Esophagus (tissue), 2 donors: ENCODE results near the gene RASSF3. TPM values are rescaled to one million over a fixed set of nuclear protein-coding genes. Genes with fewer than 3 reads are reported as not detected.

Source experiments
- H3K27ac ChIP-seq, 2 donors: one replicate each; pipeline ENCODE4 v1.5.1; 2013; ENCODE audit warnings: low read depth in 2 of 2, mild to moderate bottlenecking in 2 of 2, inconsistent platforms in 1 of 2, low read length in 1 of 2, moderate library complexity in 1 of 2
- H3K27me3 ChIP-seq, 2 donors: one replicate each; pipeline ENCODE4 v1.6.1; 2013; ENCODE audit warnings: low read length in 2 of 2, control low read depth in 1 of 2, mild to moderate bottlenecking in 1 of 2; ENCODE audit not compliant: insufficient read depth in 2 of 2, control insufficient read depth in 1 of 2
- H3K36me3 ChIP-seq, 2 donors: one replicate each; pipeline ENCODE4 v1.6.1; 2013; ENCODE audit warnings: low read length in 1 of 2; ENCODE audit not compliant: control insufficient read depth in 2 of 2, insufficient read depth in 2 of 2
- H3K4me1 ChIP-seq, 2 donors: one replicate each; pipeline ENCODE4 v1.6.1; 2013; ENCODE audit warnings: low read length in 1 of 2; ENCODE audit not compliant: control insufficient read depth in 2 of 2, insufficient read depth in 2 of 2
- H3K4me3 ChIP-seq, 2 donors: one replicate each; pipeline ENCODE4 v1.5.1; 2013; ENCODE audit warnings: low read length in 2 of 2, mild to moderate bottlenecking in 2 of 2, low read depth in 1 of 2, moderate library complexity in 1 of 2
- H3K9me3 ChIP-seq, 2 donors: one replicate each; pipeline ENCODE4 v1.6.1; 2013; ENCODE audit warnings: mild to moderate bottlenecking in 2 of 2, low read depth in 1 of 2, low read length in 1 of 2, moderate library complexity in 1 of 2; ENCODE audit not compliant: control insufficient read depth in 2 of 2, insufficient read depth in 1 of 2
- WGBS, 2 donors: extraction: QIAGEN DNeasy Blood & Tissue Kit; methylation state at CpG; one replicate each; pipeline ENCODE4 v1.1.7; 2013; 5-methylcytosine and 5-hydroxymethylcytosine counted together
- polyA plus RNA-seq, 2 donors: library from polyadenylated mRNA; stranded (reverse); fragments of 200-250 nt; gene quantifications; one replicate each; pipeline ENCODE4 v1.2.3, GENCODE V29; 2013
- donor health status: healthy with polysubstance abuse.
- donor health status: Bipolar disorder and iron deficiency.

Gene RASSF3
- polyA plus RNA-seq, 2 donors, result 12.2 to 12.5 TPM

GRCh38 chr12:64707926-64708325 lies 97.6 kb downstream of the RASSF3 start:
- WGBS, 2 donors, result 92 to 96% methylated on average over 2 of the region's 2 CpGs
- Histone ChIP-seq H3K36me3 (no peaks in the 10 kb centered on the region), H3K9me3 (no peaks in the 10 kb centered on the region), H3K4me1 (no peaks in the 10 kb centered on the region), H3K27me3 (no peaks in the 10 kb centered on the region), H3K27ac (no peak overlapping the region), H3K4me3 (no peak overlapping the region)

- WGBS, 2 donors, result 96 to 100% methylated on average over 2 of the region's 2 CpGs
- no peaks in the 10 kb centered on the region for H3K9me3 ChIP-seq
- no peak overlapping the region for H3K4me3 ChIP-seq
- H3K4me1 ChIP-seq, result no peaks in the 10 kb centered on the region
- no peaks in the 10 kb centered on the region for H3K27me3 ChIP-seq
- H3K36me3 ChIP-seq, result no peaks in the 10 kb centered on the region
- no peak overlapping the region for H3K27ac ChIP-seq
These were observed 99.1 kb downstream of the RASSF3 start for GRCh38 chr12:64709429-64709828.

GRCh38 chr12:64713376-64713775 lies 103.1 kb downstream of the RASSF3 start:
- peaks cover 0 to 6% of the 10 kb centered on the region in 2 donors for H3K36me3 ChIP-seq
- no peak overlapping the region for H3K4me3 ChIP-seq
- no peaks in the 10 kb centered on the region for H3K9me3 ChIP-seq
- no peaks in the 10 kb centered on the region for H3K4me1 ChIP-seq
- no peaks in the 10 kb centered on the region for H3K27me3 ChIP-seq
- no peak overlapping the region for H3K27ac ChIP-seq

- Histone ChIP-seq H3K4me1 (no peaks in the 10 kb centered on the region), H3K4me3 (no peak overlapping the region), H3K27me3 (no peaks in the 10 kb centered on the region), H3K9me3 (no peaks in the 10 kb centered on the region), H3K27ac (no peak overlapping the region), H3K36me3 (peaks cover 2 to 6% of the 10 kb centered on the region in 2 donors)
- 83 to 85% methylated on average over 5 of the region's 5 CpGs for WGBS, 2 donors
These were observed 104.3 kb downstream of the RASSF3 start for GRCh38 chr12:64714551-64714968.

- H3K27ac ChIP-seq, result no peak overlapping the region
- no peaks in the 10 kb centered on the region for H3K4me1 ChIP-seq
- no peak overlapping the region for H3K4me3 ChIP-seq
- peaks cover 5 to 11% of the 10 kb centered on the region in 2 donors for H3K36me3 ChIP-seq
- no peaks in the 10 kb centered on the region for H3K9me3 ChIP-seq
- no peaks in the 10 kb centered on the region for H3K27me3 ChIP-seq
- WGBS, 2 donors, result 83 to 88% methylated on average over 4 of the region's 4 CpGs
These were observed 106.1 kb downstream of the RASSF3 start for GRCh38 chr12:64716371-64716770.

- WGBS, 2 donors, result 91 to 93% methylated on average over 6 of the region's 6 CpGs
- Histone ChIP-seq H3K27me3 (no peaks in the 10 kb centered on the region), H3K36me3 (peaks cover 5 to 11% of the 10 kb centered on the region in 2 donors), H3K4me3 (no peak overlapping the region), H3K4me1 (no peaks in the 10 kb centered on the region), H3K27ac (no peak overlapping the region), H3K9me3 (no peaks in the 10 kb centered on the region)
These were observed 106.7 kb downstream of the RASSF3 start for GRCh38 chr12:64716839-64717455.

- WGBS, 2 donors, result 82 to 86% methylated on average over 1 of the region's 1 CpG
- Histone ChIP-seq H3K4me1 (no peaks in the 10 kb centered on the region), H3K9me3 (no peaks in the 10 kb centered on the region), H3K36me3 (peaks cover 5 to 11% of the 10 kb centered on the region in 2 donors), H3K27ac (no peak overlapping the region), H3K4me3 (no peak overlapping the region), H3K27me3 (no peaks in the 10 kb centered on the region)
These were observed 108.4 kb downstream of the RASSF3 start for GRCh38 chr12:64718649-64719048.

GRCh38 chr12:64720884-64721283 lies 110.6 kb downstream of the RASSF3 start:
- no peaks in the 10 kb centered on the region for H3K4me1 ChIP-seq
- no peaks in the 10 kb centered on the region for H3K9me3 ChIP-seq
- WGBS, 2 donors, result 95 to 100% methylated on average over 1 of the region's 1 CpG
- H3K27me3 ChIP-seq, result no peaks in the 10 kb centered on the region
- peaks cover 5 to 7% of the 10 kb centered on the region in 2 donors for H3K36me3 ChIP-seq
- no peak overlapping the region for H3K4me3 ChIP-seq
- no peak overlapping the region for H3K27ac ChIP-seq

GRCh38 chr12:64722835-64723234 lies 112.5 kb downstream of the RASSF3 start:
- WGBS, 2 donors, result 95 to 97% methylated on average over 4 of the region's 4 CpGs
- Histone ChIP-seq H3K4me3 (no peak overlapping the region), H3K27me3 (no peaks in the 10 kb centered on the region), H3K27ac (no peak overlapping the region), H3K4me1 (no peaks in the 10 kb centered on the region), H3K36me3 (peaks cover 5% of the 10 kb centered on the region in 2 donors), H3K9me3 (no peaks in the 10 kb centered on the region)

- H3K27me3 ChIP-seq, result no peaks in the 10 kb centered on the region
- H3K4me1 ChIP-seq, result no peaks in the 10 kb centered on the region
- peaks cover 5% of the 10 kb centered on the region in 2 donors for H3K36me3 ChIP-seq
- H3K4me3 ChIP-seq, result no peak overlapping the region
- no peaks in the 10 kb centered on the region for H3K9me3 ChIP-seq
- no peak overlapping the region for H3K27ac ChIP-seq
- WGBS, 2 donors, result 84 to 93% methylated on average over 2 of the region's 2 CpGs
These were observed 113.3 kb downstream of the RASSF3 start for GRCh38 chr12:64723630-64724029.
